Endothelial cell of umbilical vein (primary cell): ENCODE data around the gene ENKUR. TPM values are rescaled to one million over a fixed set of nuclear protein-coding genes. Genes with fewer than 3 reads are reported as not detected.

Experiments used
- BruUV-seq: library from RNA; stranded (reverse); fragments of 400-500 nt; replicated peaks from 2 replicates; lab custom pipeline; 2021; lab: Mats Ljungman, UMichigan
- CTCF ChIA-PET: fragments of 300-600, 350-600 bp; sonication (Branson Sonifier 250); formaldehyde crosslinking; loops from one replicate; lab custom pipeline; 2021; ENCODE audit warnings: antibody characterized with exemption, inconsistent platforms; lab: Charles Lee
- POLR2A ChIA-PET: fragments of 300-600, 350-600 bp; sonication (Branson Sonifier 250); formaldehyde crosslinking; loops from one replicate; lab custom pipeline; 2021; ENCODE audit warnings: antibody characterized with exemption, inconsistent platforms; lab: Charles Lee
- DNase-seq: peaks from one replicate; pipeline ENCODE4 v3.0.0-alpha.2; 2011; ENCODE audit warnings: low read depth, low spot score
- FAIRE-seq: peaks from 2 replicates; lab custom pipeline; 2011; peaks lifted over from hg19 to GRCh38; lab: Jason Lieb, UNC
- H2AFZ ChIP-seq: 2 replicates; pipeline ENCODE4 v1.6.0; 2012; ENCODE audit warnings: low read depth, low read length, control low read depth, inconsistent platforms
- H3K27ac ChIP-seq: 2 replicates; pipeline ENCODE4 v1.5.1; 2011; ENCODE audit warnings: low read depth, mild to moderate bottlenecking, control low read depth, low read length, moderate library complexity; ENCODE audit not compliant: insufficient read depth
- H3K27me3 ChIP-seq, 2 experiments: 2 replicates each; pipeline versions ENCODE4 v1.6.0 to v1.6.1; 2011; ENCODE audit warnings: low read length in 2 of 2, mixed read lengths in 1 of 2; ENCODE audit not compliant: control insufficient read depth in 2 of 2, insufficient read depth in 2 of 2
- H3K36me3 ChIP-seq, 2 experiments: 2 replicates in 1 of 2; 3 replicates in 1 of 2; pipeline ENCODE4 v1.5.1; 2011; ENCODE audit warnings: low read length in 2 of 2, mild to moderate bottlenecking in 1 of 2, moderate library complexity in 1 of 2; ENCODE audit not compliant: control insufficient read depth in 2 of 2, insufficient read depth in 2 of 2; ENCODE audit errors: extremely low read depth in 1 of 2
- H3K4me1 ChIP-seq: 3 replicates; pipeline ENCODE4 v1.5.1; 2011; ENCODE audit warnings: mild to moderate bottlenecking, low read length; ENCODE audit not compliant: control insufficient read depth, insufficient read depth; ENCODE audit errors: extremely low read depth
- H3K4me2 ChIP-seq: 2 replicates; pipeline ENCODE4 v1.6.1; 2011; ENCODE audit warnings: low read length, control low read depth, mixed read lengths; ENCODE audit not compliant: insufficient read depth
- H3K4me3 ChIP-seq, 3 experiments: fragments of 200-600 bp in 1 of 3; sonication (generic), shearing (Covaris generic) in 1 of 3; replicated peaks in 1 of 3; 2 replicates each; pipeline ENCODE4 v1.5.1; 2011 to 2016; ENCODE audit warnings: control low read depth in 3 of 3, low read length in 3 of 3, mild to moderate bottlenecking in 2 of 3, inconsistent platforms in 1 of 3, low read depth in 1 of 3, moderate library complexity in 1 of 3; ENCODE audit not compliant: insufficient read depth in 1 of 3
- H3K79me2 ChIP-seq: 2 replicates; pipeline ENCODE4 v1.6.0; 2012; ENCODE audit warnings: low read length, inconsistent platforms; ENCODE audit not compliant: control insufficient read depth, insufficient read depth
- H3K9ac ChIP-seq: replicated peaks from 2 replicates; pipeline ENCODE3; 2011; ENCODE audit warnings: low read length, control low read depth; ENCODE audit not compliant: insufficient read depth; ENCODE audit errors: extremely low read depth
- H3K9me1 ChIP-seq: replicated peaks from 3 replicates; pipeline ENCODE4 v1.6.0; 2011; ENCODE audit warnings: mild to moderate bottlenecking, low read length; ENCODE audit not compliant: control insufficient read depth, insufficient read depth; ENCODE audit errors: extremely low read depth
- H3K9me3 ChIP-seq: replicated peaks from 2 replicates; pipeline ENCODE4 v1.5.1; 2012; ENCODE audit warnings: low read length, inconsistent platforms; ENCODE audit not compliant: control insufficient read depth, insufficient read depth
- H4K20me1 ChIP-seq: replicated peaks from 2 replicates; pipeline ENCODE3; 2011; ENCODE audit warnings: mild to moderate bottlenecking, low read length; ENCODE audit not compliant: control insufficient read depth, insufficient read depth; ENCODE audit errors: extremely low read depth
- EZH2 ChIP-seq: IDR thresholded peaks from 2 replicates; pipeline ENCODE4 v1.6.1; 2012; ENCODE audit warnings: borderline replicate concordance, low read depth, mild to moderate bottlenecking, moderate library complexity, low read length, inconsistent platforms; ENCODE audit not compliant: severe bottlenecking
- FOS ChIP-seq: IDR thresholded peaks from 2 replicates; pipeline ENCODE4 v1.6.1; 2011; ENCODE audit warnings: mild to moderate bottlenecking, low read length, moderate library complexity, borderline replicate concordance; ENCODE audit not compliant: insufficient read depth
- GATA2 ChIP-seq: IDR thresholded peaks from 2 replicates; pipeline ENCODE4 v1.7.0; 2011; ENCODE audit warnings: low read depth, mild to moderate bottlenecking, moderate library complexity, mixed read lengths, low read length; ENCODE audit not compliant: insufficient read length, insufficient read depth
- JUN ChIP-seq: IDR thresholded peaks from 2 replicates; pipeline ENCODE4 v1.6.1; 2011; ENCODE audit warnings: borderline replicate concordance, low read depth; ENCODE audit not compliant: insufficient read length, insufficient read depth
- MYC ChIP-seq: IDR thresholded peaks from one replicate; pipeline ENCODE4 v1.6.1; 2011; ENCODE audit warnings: mild to moderate bottlenecking, low read depth, low read length
- POLR2A ChIP-seq: IDR thresholded peaks from 2 replicates; pipeline ENCODE4 v1.6.1; 2012; ENCODE audit warnings: low read depth, mild to moderate bottlenecking, control low read depth, low read length
- POLR2AphosphoS5 ChIP-seq: IDR thresholded peaks from 2 replicates; pipeline ENCODE4 v1.6.1; 2012; ENCODE audit warnings: low read depth, mild to moderate bottlenecking, control low read depth, low read length, moderate library complexity; ENCODE audit not compliant: insufficient read depth
- dilution Hi-C: fragments of 300-500 bp; cut with MboI; formaldehyde crosslinking; loops from one replicate; pipeline ENCODE4 v1.15.0; 2019; ENCODE audit warnings: low sequenced_read_pairs; ENCODE audit not compliant: extremely low pct_ligation_motif_present
- intact Hi-C: fragments of 100-400 bp; cut with micrococcal nuclease; formaldehyde crosslinking; loops from one replicate; pipeline ENCODE4 v1.10.0; 2022
- polyA plus RNA-seq, 4 experiments: library from polyadenylated mRNA; depleted of rRNA in 3 of 4; stranded (reverse) in 3 of 4; unstranded in 1 of 4; fragments of >200 nt; gene quantifications; 2 replicates each; pipeline versions ENCODE4 v1.2.1 to v1.2.3, GENCODE V29; 2011 to 2012; ENCODE audit warnings: missing spikeins in 1 of 4
- total RNA-seq: library from RNA; stranded (reverse); gene quantifications from 2 replicates; pipeline ENCODE4 v1.2.3, GENCODE V29; 2021
- TF ChIP-seq, protein P1 (sequence below): IDR thresholded peaks from 2 replicates; pipeline ENCODE4 v1.6.1; 2011; ENCODE audit not compliant: insufficient read depth, insufficient read length
- TF ChIP-seq, protein P2 (sequence below), 2 donors: IDR thresholded peaks; 1 replicate in 1 of 2; 2 replicates in 1 of 2; pipeline ENCODE4 v1.5.1; 2011; ENCODE audit warnings: low read length in 2 of 2, mild to moderate bottlenecking in 2 of 2, moderate library complexity in 2 of 2, control low read depth in 1 of 2, inconsistent platforms in 1 of 2, low read depth in 1 of 2; ENCODE audit not compliant: insufficient read depth in 1 of 2; ENCODE audit errors: extremely low read depth in 1 of 2

Gene ENKUR
- total and polyA plus RNA-seq, 2 donors (not counting 3 experiments of a cell fraction or from before 2014, with no cell fraction given): 0.07 to 0.35 TPM

DNA sequence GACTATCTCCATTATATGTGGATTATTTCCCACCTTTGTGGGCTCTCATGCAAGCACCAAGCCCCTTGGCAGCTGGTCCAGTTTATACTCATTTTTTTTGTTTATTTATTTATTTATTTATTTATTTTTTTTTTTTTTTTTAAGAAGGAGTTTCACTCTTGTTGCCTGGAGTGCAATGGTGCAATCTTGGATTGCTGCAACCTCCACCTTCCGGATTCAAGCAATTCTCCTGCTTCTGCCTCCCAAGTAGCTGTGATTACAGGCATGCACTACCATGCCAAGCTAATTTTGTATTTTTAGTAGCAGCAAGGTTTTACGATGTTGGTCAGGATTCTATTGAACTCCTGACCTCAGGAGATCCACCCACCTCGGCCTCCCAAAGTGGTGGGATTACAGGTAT lies 66.3 kb downstream of the ENKUR start:
- no TSS peak for BruUV-seq
- no peak overlapping the region for H3K4me3 ChIP-seq
- ChIA-PET POLR2A (no interaction called here), CTCF (no interaction called here)
- no peaks in the 10 kb centered on the region for H3K27me3 ChIP-seq
- H3K9ac ChIP-seq: no peak overlapping the region
- no peaks in the 10 kb centered on the region for H3K79me2 ChIP-seq
- H3K4me2 ChIP-seq: no peak overlapping the region
- peaks cover 15% of the 10 kb centered on the region for H3K4me1 ChIP-seq
- H4K20me1 ChIP-seq: no peaks in the 10 kb centered on the region
- no peaks in the 10 kb centered on the region for H3K9me1 ChIP-seq
- dilution Hi-C loops (no loop called here), intact Hi-C loops (no loop called here)
- TF ChIP-seq, protein P1, sequence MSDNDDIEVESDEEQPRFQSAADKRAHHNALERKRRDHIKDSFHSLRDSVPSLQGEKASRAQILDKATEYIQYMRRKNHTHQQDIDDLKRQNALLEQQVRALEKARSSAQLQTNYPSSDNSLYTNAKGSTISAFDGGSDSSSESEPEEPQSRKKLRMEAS: no peak
- TF ChIP-seq GATA2 (no peak), POLR2A (no peak), FOS (no peak), EZH2 (no peak), MYC (no peak), POLR2AphosphoS5 (no peak), JUN (no peak)
- TF ChIP-seq, protein P2, sequence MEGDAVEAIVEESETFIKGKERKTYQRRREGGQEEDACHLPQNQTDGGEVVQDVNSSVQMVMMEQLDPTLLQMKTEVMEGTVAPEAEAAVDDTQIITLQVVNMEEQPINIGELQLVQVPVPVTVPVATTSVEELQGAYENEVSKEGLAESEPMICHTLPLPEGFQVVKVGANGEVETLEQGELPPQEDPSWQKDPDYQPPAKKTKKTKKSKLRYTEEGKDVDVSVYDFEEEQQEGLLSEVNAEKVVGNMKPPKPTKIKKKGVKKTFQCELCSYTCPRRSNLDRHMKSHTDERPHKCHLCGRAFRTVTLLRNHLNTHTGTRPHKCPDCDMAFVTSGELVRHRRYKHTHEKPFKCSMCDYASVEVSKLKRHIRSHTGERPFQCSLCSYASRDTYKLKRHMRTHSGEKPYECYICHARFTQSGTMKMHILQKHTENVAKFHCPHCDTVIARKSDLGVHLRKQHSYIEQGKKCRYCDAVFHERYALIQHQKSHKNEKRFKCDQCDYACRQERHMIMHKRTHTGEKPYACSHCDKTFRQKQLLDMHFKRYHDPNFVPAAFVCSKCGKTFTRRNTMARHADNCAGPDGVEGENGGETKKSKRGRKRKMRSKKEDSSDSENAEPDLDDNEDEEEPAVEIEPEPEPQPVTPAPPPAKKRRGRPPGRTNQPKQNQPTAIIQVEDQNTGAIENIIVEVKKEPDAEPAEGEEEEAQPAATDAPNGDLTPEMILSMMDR (IDR thresholded peaks at IDR 0.05; ENCODE audit: extremely low read depth in 1 of 2, insufficient read depth in 1 of 2, low read depth in 1 of 2, low read length in 2 of 2): no peak
- no peak for FAIRE-seq
- no peaks in the 10 kb centered on the region for H3K36me3 ChIP-seq
- no peak overlapping the region for H3K27ac ChIP-seq
- H3K9me3 ChIP-seq: no peaks in the 10 kb centered on the region
- no peak for DNase-seq
- H2AFZ ChIP-seq: no peak overlapping the region
